ENCODE data around the gene C17orf100.
"Not testable (repeated sequence)": the region's sequence is repeated elsewhere in the genome, so short reads cannot be mapped to it uniquely, and the experiment has no call there.

The C17orf100 gene

GRCh38 chr17:6641247-6641863 is 10.2 kb upstream of the C17orf100 start:
- no peak for DNase-seq

- DNase-seq: no peak
These were observed 9.0 kb upstream of the C17orf100 start for GRCh38 chr17:6642592-6642991.

GRCh38 chr17:6643451-6644125 is 8.0 kb upstream of the C17orf100 start:
- no peak for DNase-seq

GRCh38 chr17:6648181-6648580 is 3.4 kb upstream of the C17orf100 start:
- DNase-seq: peak; percentile 31

- peak; percentile 52 for DNase-seq
These were observed 424 bp downstream of the C17orf100 start for GRCh38 chr17:6651919-6652452.

GRCh38 chr17:6654841-6655731 is 3.5 kb downstream of the C17orf100 start:
- no peak for DNase-seq

- DNase-seq: not testable (repeated sequence)
These were observed 4.3 kb downstream of the C17orf100 start for GRCh38 chr17:6655732-6656361.

- DNase-seq: peak; percentile 67
These were observed 5.5 kb downstream of the C17orf100 start for GRCh38 chr17:6656797-6657632.

GRCh38 chr17:6657633-6658287 is 6.2 kb downstream of the C17orf100 start:
- no peak for DNase-seq

GRCh38 chr17:6658411-6658810 is 6.8 kb downstream of the C17orf100 start:
- DNase-seq: not testable (repeated sequence)

GRCh38 chr17:6660101-6660500 is 8.5 kb downstream of the C17orf100 start:
- no peak for DNase-seq

- DNase-seq: no peak
These were observed 9.4 kb downstream of the C17orf100 start for GRCh38 chr17:6660805-6661463.

- DNase-seq: no peak
These were observed 9.9 kb downstream of the C17orf100 start for GRCh38 chr17:6661464-6661848.

GRCh38 chr17:6663200-6663599 is 11.6 kb downstream of the C17orf100 start:
- not testable (repeated sequence) for DNase-seq

GRCh38 chr17:6666077-6666521 is 14.5 kb downstream of the C17orf100 start:
- peak; percentile 64 for DNase-seq

GRCh38 chr17:6666557-6666956 is 15.0 kb downstream of the C17orf100 start:
- DNase-seq: no peak

GRCh38 chr17:6667516-6667915 is 16.0 kb downstream of the C17orf100 start:
- DNase-seq: no peak

- DNase-seq: no peak
These were observed 16.7 kb downstream of the C17orf100 start for GRCh38 chr17:6668219-6668618.

- DNase-seq: no peak
These were observed 17.3 kb downstream of the C17orf100 start for GRCh38 chr17:6668727-6669425.
